ENCODE results near the gene DAGLB. TPM values are rescaled to one million over a fixed set of nuclear protein-coding genes. Genes with fewer than 3 reads are reported as not detected.

Gene DAGLB
- total RNA-seq, 1 donor from 2014 or later, result 30.0 TPM

DNA sequence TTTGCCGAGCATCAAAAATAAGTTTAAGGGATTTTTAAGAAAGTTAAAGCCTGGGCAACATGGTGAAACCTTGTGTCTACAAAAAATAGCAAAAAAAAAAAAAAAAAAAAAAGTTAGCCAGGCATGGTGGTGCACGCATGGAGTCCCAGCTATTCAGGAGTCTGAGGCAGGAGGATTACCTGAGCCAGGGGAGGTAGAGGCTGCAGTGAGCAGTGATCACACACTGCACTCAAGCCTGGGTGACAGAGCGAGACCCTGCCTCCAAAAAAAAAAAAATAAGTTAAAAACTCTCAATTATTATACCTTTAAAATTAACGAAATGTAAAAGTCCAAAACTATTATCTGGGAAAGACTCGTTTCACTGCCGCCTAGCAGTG is 35.0 kb upstream of the DAGLB start:
- Mint-ChIP-seq H3K9me3 (ENCODE audit: low read depth) (peaks cover 4% of the 10 kb centered on the region), H3K27me3 (ENCODE audit: low read depth) (no peaks in the 10 kb centered on the region), H3K4me1 (ENCODE audit: low read depth) (peaks cover 56% of the 10 kb centered on the region), H3K27ac (ENCODE audit: unreplicated experiment) (peak overlapping the region; percentile 99), H3K36me3 (ENCODE audit: low read depth) (peaks cover 23% of the 10 kb centered on the region), H3K4me3 (ENCODE audit: unreplicated experiment) (peak overlapping the region; percentile 96)
- DNase-seq (ENCODE audit: low spot score), result no peak
- TF ChIP-seq, protein P1, sequence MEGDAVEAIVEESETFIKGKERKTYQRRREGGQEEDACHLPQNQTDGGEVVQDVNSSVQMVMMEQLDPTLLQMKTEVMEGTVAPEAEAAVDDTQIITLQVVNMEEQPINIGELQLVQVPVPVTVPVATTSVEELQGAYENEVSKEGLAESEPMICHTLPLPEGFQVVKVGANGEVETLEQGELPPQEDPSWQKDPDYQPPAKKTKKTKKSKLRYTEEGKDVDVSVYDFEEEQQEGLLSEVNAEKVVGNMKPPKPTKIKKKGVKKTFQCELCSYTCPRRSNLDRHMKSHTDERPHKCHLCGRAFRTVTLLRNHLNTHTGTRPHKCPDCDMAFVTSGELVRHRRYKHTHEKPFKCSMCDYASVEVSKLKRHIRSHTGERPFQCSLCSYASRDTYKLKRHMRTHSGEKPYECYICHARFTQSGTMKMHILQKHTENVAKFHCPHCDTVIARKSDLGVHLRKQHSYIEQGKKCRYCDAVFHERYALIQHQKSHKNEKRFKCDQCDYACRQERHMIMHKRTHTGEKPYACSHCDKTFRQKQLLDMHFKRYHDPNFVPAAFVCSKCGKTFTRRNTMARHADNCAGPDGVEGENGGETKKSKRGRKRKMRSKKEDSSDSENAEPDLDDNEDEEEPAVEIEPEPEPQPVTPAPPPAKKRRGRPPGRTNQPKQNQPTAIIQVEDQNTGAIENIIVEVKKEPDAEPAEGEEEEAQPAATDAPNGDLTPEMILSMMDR (IDR thresholded peaks at IDR 0.05), result no peak

DNA sequence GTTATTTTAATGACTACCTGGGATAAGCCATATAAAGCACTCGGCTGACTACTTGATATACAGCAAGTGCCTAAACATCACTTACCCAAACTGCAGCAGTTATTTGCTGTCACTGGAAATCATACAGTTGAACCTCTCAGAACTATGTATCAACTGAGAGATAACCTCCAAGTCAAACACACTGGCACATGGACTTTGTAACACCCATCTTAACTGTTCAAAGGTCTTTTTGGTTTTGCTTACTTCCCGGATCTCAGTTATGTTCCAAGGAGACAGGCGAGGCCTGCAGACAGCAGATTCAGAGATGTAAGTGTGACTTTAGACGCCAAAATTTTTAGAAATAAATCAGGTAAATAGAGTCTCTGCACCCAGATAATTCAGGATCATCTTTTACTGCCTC is 34.6 kb upstream of the DAGLB start:
- Mint-ChIP-seq H3K4me1 (ENCODE audit: low read depth) (peaks cover 60% of the 10 kb centered on the region), H3K36me3 (ENCODE audit: low read depth) (peaks cover 23% of the 10 kb centered on the region), H3K4me3 (ENCODE audit: unreplicated experiment) (peak overlapping the region; percentile 96), H3K27me3 (ENCODE audit: low read depth) (no peaks in the 10 kb centered on the region), H3K27ac (ENCODE audit: unreplicated experiment) (peak overlapping the region; percentile 99), H3K9me3 (ENCODE audit: low read depth) (peaks cover 4% of the 10 kb centered on the region)
- DNase-seq (ENCODE audit: low spot score), result no peak
- TF ChIP-seq, protein P1 (IDR thresholded peaks at IDR 0.05), result no peak

DNA sequence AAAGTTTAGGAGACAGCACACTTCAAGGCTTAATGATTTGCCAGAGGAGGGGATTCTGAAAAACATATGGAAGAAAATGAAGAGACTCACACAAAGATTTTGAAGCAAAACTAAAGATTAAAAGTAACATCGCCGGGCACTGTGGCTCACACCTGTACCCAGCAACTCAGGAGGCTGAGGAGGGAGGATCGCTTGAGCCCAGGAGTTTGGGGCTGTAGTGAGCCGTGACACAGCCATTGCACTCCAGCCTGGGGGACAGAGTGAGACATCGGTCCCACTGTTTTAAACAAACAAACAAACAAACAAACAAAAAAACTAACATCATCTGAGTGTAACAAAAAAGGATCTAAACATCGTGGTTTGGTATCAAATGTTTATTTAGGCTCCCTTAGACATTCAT is 33.7 kb upstream of the DAGLB start:
- peak overlapping the region; percentile 89 for H3K27ac Mint-ChIP-seq (ENCODE audit: unreplicated experiment)
- TF ChIP-seq, protein P1 (IDR thresholded peaks at IDR 0.05), result no peak

GRCh38 chr7:6480323-6480660 is 32.5 kb upstream of the DAGLB start:
- Mint-ChIP-seq H3K36me3 (ENCODE audit: low read depth) (peaks cover 23% of the 10 kb centered on the region), H3K9me3 (ENCODE audit: low read depth) (peaks cover 4% of the 10 kb centered on the region), H3K27ac (ENCODE audit: unreplicated experiment) (peak overlapping the region; percentile 89), H3K27me3 (ENCODE audit: low read depth) (no peaks in the 10 kb centered on the region), H3K4me3 (ENCODE audit: unreplicated experiment) (peak overlapping the region; percentile 96), H3K4me1 (ENCODE audit: low read depth) (peaks cover 80% of the 10 kb centered on the region)
- no peak for DNase-seq (ENCODE audit: low spot score)
- TF ChIP-seq, protein P1 (IDR thresholded peaks at IDR 0.05), result no peak

More for the DNA sequence above, 33.7 kb upstream of the DAGLB start:
- no peaks in the 10 kb centered on the region for H3K27me3 Mint-ChIP-seq (ENCODE audit: low read depth)
- peak overlapping the region; percentile 96 for H3K4me3 Mint-ChIP-seq (ENCODE audit: unreplicated experiment)
- H3K9me3 Mint-ChIP-seq (ENCODE audit: low read depth), result peaks cover 4% of the 10 kb centered on the region
- H3K4me1 Mint-ChIP-seq (ENCODE audit: low read depth), result peaks cover 69% of the 10 kb centered on the region
- peaks cover 23% of the 10 kb centered on the region for H3K36me3 Mint-ChIP-seq (ENCODE audit: low read depth)
- DNase-seq (ENCODE audit: low spot score), result no peak

- TF ChIP-seq, protein P1 (IDR thresholded peaks at IDR 0.05), result no peak
- Mint-ChIP-seq H3K4me3 (ENCODE audit: unreplicated experiment) (no peak overlapping the region), H3K9me3 (ENCODE audit: low read depth) (no peaks in the 10 kb centered on the region), H3K36me3 (ENCODE audit: low read depth) (peaks cover 23% of the 10 kb centered on the region), H3K4me1 (ENCODE audit: low read depth) (peaks cover 85% of the 10 kb centered on the region), H3K27ac (ENCODE audit: unreplicated experiment) (peak overlapping the region; percentile 27), H3K27me3 (ENCODE audit: low read depth) (no peaks in the 10 kb centered on the region)
- DNase-seq (ENCODE audit: low spot score), result peak; percentile 32
Observed at GRCh38 chr7:6479067-6479466, 31.3 kb upstream of the DAGLB start.

Data from chondrocyte (in vitro differentiated cells).